GM12878 (cell line): ENCODE data around the gene TMEM182. TPM values are rescaled to one million over a fixed set of nuclear protein-coding genes. Genes with fewer than 3 reads are reported as not detected.

Source experiments
- ATAC-seq: fragments of 200-7000 bp; cut with Tn5 transposase; 3 replicates; pipeline ENCODE4 v1.9.1; 2020; ENCODE audit warnings: mild to moderate bottlenecking, moderate library complexity
- BruUV-seq: library from RNA; stranded (reverse); fragments of 400-500 nt; replicated peaks from 2 replicates; lab custom pipeline; 2021; lab: Mats Ljungman, UMichigan
- CTCF ChIA-PET: fragments of 300-600 bp; sonication (Branson Sonifier 250); formaldehyde crosslinking; extraction: SDS; loops from one replicate; lab custom pipeline; 2021; ENCODE audit warnings: inconsistent platforms; lab: Yijun Ruan, JAX
- POLR2A ChIA-PET: fragments of 350-600 bp; formaldehyde crosslinking; extraction: SDS; loops from one replicate; lab custom pipeline; 2021; ENCODE audit warnings: inconsistent platforms; lab: Charles Lee
- RAD21 ChIA-PET: fragments of 300-600 bp; sonication (Branson Sonifier 250); formaldehyde crosslinking; loops from one replicate; lab custom pipeline; 2023; ENCODE audit warnings: antibody characterized with exemption; ENCODE audit not compliant: unreplicated experiment; lab: Charles Lee
- SMC1A ChIA-PET: fragments of 300-600 bp; sonication (Branson Sonifier 250); formaldehyde crosslinking; loops from one replicate; lab custom pipeline; 2023; ENCODE audit not compliant: unreplicated experiment, uncharacterized antibody; lab: Charles Lee
- DNase-seq: peaks from one replicate; pipeline ENCODE4 v3.0.0-alpha.2; 2011; ENCODE audit warnings: low read depth, low spot score
- FAIRE-seq: peaks from 3 replicates; lab custom pipeline; 2011; peaks lifted over from hg19 to GRCh38; lab: Jason Lieb, UNC
- H2AFZ ChIP-seq: 2 replicates; pipeline ENCODE4 v1.6.0; 2011; ENCODE audit warnings: low read depth, low read length, control low read depth; ENCODE audit not compliant: control insufficient read depth
- H3K27ac ChIP-seq: 2 replicates; pipeline ENCODE4 v1.5.1; 2011; ENCODE audit warnings: control low read depth; ENCODE audit not compliant: control insufficient read depth, insufficient read depth
- H3K27me3 ChIP-seq, 2 experiments: replicated peaks in 1 of 2; 2 replicates each; pipeline versions ENCODE4 v1.6.0 to v1.6.1; 2011; ENCODE audit warnings: low read length in 1 of 2; ENCODE audit not compliant: control insufficient read depth in 2 of 2, insufficient read depth in 2 of 2
- H3K36me3 ChIP-seq, 2 experiments: 2 replicates each; pipeline ENCODE4 v1.5.1; 2011; ENCODE audit warnings: low read length in 1 of 2; ENCODE audit not compliant: control insufficient read depth in 2 of 2, insufficient read depth in 2 of 2
- H3K4me1 ChIP-seq: 2 replicates; pipeline ENCODE4 v1.6.1; 2011; ENCODE audit warnings: mild to moderate bottlenecking, low read length, moderate library complexity, mixed read lengths; ENCODE audit not compliant: control insufficient read depth, insufficient read depth
- H3K4me2 ChIP-seq: 2 replicates; pipeline ENCODE4 v1.6.0; 2011; ENCODE audit warnings: control low read depth; ENCODE audit not compliant: control insufficient read depth, insufficient read depth
- H3K4me3 ChIP-seq: fragments of 200-600 bp; sonication (generic); 2 replicates; pipeline ENCODE4 v1.5.1; 2016
- H3K79me2 ChIP-seq: 2 replicates; pipeline ENCODE4 v1.6.0; 2011; ENCODE audit warnings: low read length; ENCODE audit not compliant: control insufficient read depth, insufficient read depth
- H3K9ac ChIP-seq: 2 replicates; pipeline ENCODE4 v1.8.0; 2011; ENCODE audit warnings: low read length, control low read depth, mixed read lengths; ENCODE audit not compliant: control insufficient read depth, insufficient read depth
- H3K9me3 ChIP-seq: replicated peaks from 3 replicates; pipeline ENCODE4 v1.5.1; 2011; ENCODE audit warnings: mild to moderate bottlenecking, low read length; ENCODE audit not compliant: control insufficient read depth, insufficient read depth
- H4K20me1 ChIP-seq: 2 replicates; pipeline ENCODE4 v1.6.0; 2011; ENCODE audit not compliant: control insufficient read depth, insufficient read depth
- BMI1 ChIP-seq: fragments of 450-650 bp; IDR thresholded peaks from 2 replicates; pipeline ENCODE4 v1.6.1; 2016; ENCODE audit warnings: mild to moderate bottlenecking, moderate library complexity, borderline replicate concordance
- CHD2 ChIP-seq: IDR thresholded peaks from 2 replicates; pipeline ENCODE4 v1.6.1; 2011; ENCODE audit warnings: low read depth, low read length, improper control_type of control experiment, borderline replicate concordance
- HDAC2 ChIP-seq: fragments of 200-600 bp; sonication (generic); IDR thresholded peaks from 2 replicates; pipeline ENCODE4 v1.6.1; 2017
- MYC ChIP-seq: IDR thresholded peaks from 2 replicates; pipeline ENCODE4 v1.6.1; 2011; ENCODE audit warnings: mild to moderate bottlenecking, low read length, moderate library complexity, inconsistent platforms; ENCODE audit not compliant: insufficient read depth, insufficient replicate concordance, insufficient read length, severe bottlenecking
- NKRF ChIP-seq: fragments of 450-650 bp; conservative IDR thresholded peaks from 2 replicates; pipeline ENCODE4 v1.6.1; 2017; ENCODE audit warnings: mild to moderate bottlenecking, moderate library complexity
- POLR2A ChIP-seq: IDR thresholded peaks from 2 replicates; pipeline ENCODE4 v1.6.1; 2011; ENCODE audit warnings: low read depth, mild to moderate bottlenecking, low read length
- RELA ChIP-seq: fragments of 450-650 bp; IDR thresholded peaks from 2 replicates; pipeline ENCODE4 v1.8.0; 2014; ENCODE audit warnings: borderline replicate concordance; ENCODE audit not compliant: partially characterized antibody
- STAT1 ChIP-seq: fragments of 450-650 bp; conservative IDR thresholded peaks from 2 replicates; pipeline ENCODE4 v1.6.1; 2014; ENCODE audit warnings: antibody characterized with exemption, mild to moderate bottlenecking
- TBL1XR1 ChIP-seq: IDR thresholded peaks from 2 replicates; pipeline ENCODE4 v1.6.1; 2012; ENCODE audit warnings: low read depth, low read length, improper control_type of control experiment
- ZNF384 ChIP-seq: IDR thresholded peaks from 2 replicates; pipeline ENCODE4 v1.6.1; 2012; ENCODE audit warnings: low read depth, mild to moderate bottlenecking, low read length, improper control_type of control experiment, borderline replicate concordance
- ZNF687 ChIP-seq: fragments of 450-650 bp; IDR thresholded peaks from 2 replicates; pipeline ENCODE4 v1.6.1; 2017; ENCODE audit warnings: mild to moderate bottlenecking, moderate library complexity
- ZZZ3 ChIP-seq: IDR thresholded peaks from 2 replicates; pipeline ENCODE4 v1.6.1; 2011; ENCODE audit warnings: low read depth; ENCODE audit not compliant: control insufficient read depth, insufficient read length
- WGBS: methylation state at CpG from one replicate; pipeline ENCODE4 v1.1.6; 2016; ENCODE audit warnings: low lambda C conversion rate; ENCODE audit not compliant: insufficient replicate concordance, insufficient coverage; ENCODE audit errors: missing lambda C conversion rate; 5-methylcytosine and 5-hydroxymethylcytosine counted together
- in situ Hi-C: fragments of 300-500 bp; cut with MboI; formaldehyde crosslinking; loops from 9 replicates; pipeline ENCODE4 v1.14.3; 2018; ENCODE audit warnings: mixed read lengths
- intact Hi-C: fragments of 100-400 bp; cut with micrococcal nuclease; formaldehyde crosslinking; loops from one replicate; pipeline ENCODE4 v1.14.2; 2022; ENCODE audit not compliant: unreplicated experiment
- polyA plus RNA-seq, 11 experiments: library from polyadenylated mRNA; depleted of rRNA in 4 of 11; unstranded in 6 of 11; stranded (reverse) in 5 of 11; fragments of >200 nt; fragmentation: Nextera tagmentation in 4 of 11; fragmentation: Illumina TruSeq in 1 of 11; extraction: Ambion mirVana in 4 of 11; extraction: Trizol in 1 of 11; gene quantifications; 1 replicate in 1 of 11; 2 replicates in 10 of 11; pipeline versions ENCODE4 v1.2.1 to v1.2.3, GENCODE V29; 2011 to 2016; ENCODE audit warnings: inconsistent platforms in 2 of 11, missing spikeins in 2 of 11, low read depth in 1 of 11
- total RNA-seq, 4 experiments: library from RNA; depleted of rRNA in 3 of 4; stranded (reverse); fragments of >200 nt in 3 of 4; fragmentation: Illumina TruSeq in 1 of 4; extraction: Trizol in 1 of 4; gene quantifications; 2 replicates each; pipeline versions ENCODE4 v1.2.1 to v1.2.3, GENCODE V29; 2013 to 2021

The TMEM182 gene
- total and polyA plus RNA-seq, 10 of the 15 experiments (the other 5 are each of a cell fraction or from before 2014, with no cell fraction given), result 1.8 to 5.4 (median 3.1) TPM

GRCh38 chr2:102834523-102835273 lies 72.9 kb downstream of the TMEM182 start:
- no peak for DNase-seq
- H3K79me2 ChIP-seq, result no peaks in the 10 kb centered on the region
- ATAC-seq, result no peak
- no peak for FAIRE-seq
- H3K36me3 ChIP-seq, result no peaks in the 10 kb centered on the region
- H3K9me3 ChIP-seq, result no peaks in the 10 kb centered on the region
- in situ Hi-C loops (no loop called here), intact Hi-C loops (no loop called here)
- H2AFZ ChIP-seq, result no peak overlapping the region
- RAD21 ChIA-PET, result no interaction called here
- 48% methylated on average over 6 of the region's 6 CpGs for WGBS
- H3K4me2 ChIP-seq, result no peak overlapping the region
- TF ChIP-seq TBL1XR1, result no peak
- TF ChIP-seq MYC, result no peak
- TF ChIP-seq ZZZ3, result no peak
- no peak for TF ChIP-seq POLR2A
- no peak for TF ChIP-seq NKRF
- TF ChIP-seq RELA, result no peak
- TF ChIP-seq HDAC2, result no peak
- TF ChIP-seq ZNF687, result no peak
- TF ChIP-seq ZNF384, result no peak
- TF ChIP-seq CHD2, result no peak
- no peak for TF ChIP-seq BMI1
- TF ChIP-seq STAT1, result no peak
- H4K20me1 ChIP-seq, result no peaks in the 10 kb centered on the region
- SMC1A ChIA-PET, result no interaction called here
- no peak overlapping the region for H3K9ac ChIP-seq
- POLR2A ChIA-PET, result no interaction called here
- BruUV-seq, result no TSS peak
- no peaks in the 10 kb centered on the region; a peak in 1 of 4 replicates for H3K27me3 ChIP-seq
- H3K4me3 ChIP-seq, result no peak overlapping the region
- no peaks in the 10 kb centered on the region for H3K4me1 ChIP-seq
- CTCF ChIA-PET, result no interaction called here
- no peak overlapping the region for H3K27ac ChIP-seq
